Chondrocyte (in vitro differentiated cells): ENCODE measurements around the gene ASCC3. TPM values are rescaled to one million over a fixed set of nuclear protein-coding genes. Genes with fewer than 3 reads are reported as not detected.

Experiments
- DNase-seq: peaks from one replicate; pipeline ENCODE4 v3.0.0; 2021; ENCODE audit warnings: mixed read lengths, low spot score
- H3K27ac Mint-ChIP-seq: one replicate; pipeline ENCODE4 v1.8.0; 2021; ENCODE audit warnings: mild to moderate bottlenecking, moderate library complexity, mixed read lengths; ENCODE audit not compliant: unreplicated experiment
- H3K27me3 Mint-ChIP-seq: 2 replicates; pipeline ENCODE4 v1.8.0; 2021; ENCODE audit warnings: low read depth, mixed read lengths
- H3K36me3 Mint-ChIP-seq: 2 replicates; pipeline ENCODE4 v1.8.0; 2021; ENCODE audit warnings: low read depth, mixed read lengths
- H3K4me1 Mint-ChIP-seq: 2 replicates; pipeline ENCODE4 v1.8.0; 2021; ENCODE audit warnings: low read depth, mild to moderate bottlenecking, mixed read lengths
- H3K4me3 Mint-ChIP-seq: one replicate; pipeline ENCODE4 v1.8.0; 2021; ENCODE audit warnings: mild to moderate bottlenecking, moderate library complexity, mixed read lengths; ENCODE audit not compliant: unreplicated experiment
- H3K9me3 Mint-ChIP-seq: 2 replicates; pipeline ENCODE4 v1.8.0; 2021; ENCODE audit warnings: low read depth, mixed read lengths
- CTCF ChIP-seq: fragments of 200-600 bp; sonication (generic); IDR thresholded peaks from 2 replicates; pipeline ENCODE4 v1.5.0; 2021; ENCODE audit warnings: antibody characterized with exemption, mild to moderate bottlenecking, moderate library complexity
- total RNA-seq: library from RNA; stranded (reverse); gene quantifications from 3 replicates; pipeline ENCODE4 v1.2.1, GENCODE V29; 2021

The ASCC3 gene
- total RNA-seq, 1 donor from 2014 or later: 54.3 TPM

- no peak for TF ChIP-seq CTCF
- no peak overlapping the region for H3K4me3 Mint-ChIP-seq
- DNase-seq: no peak
- H3K27ac Mint-ChIP-seq: no peak overlapping the region
- H3K36me3 Mint-ChIP-seq: peaks cover 5% of the 10 kb centered on the region
- H3K4me1 Mint-ChIP-seq: peaks cover 8% of the 10 kb centered on the region
- no peaks in the 10 kb centered on the region for H3K9me3 Mint-ChIP-seq
- H3K27me3 Mint-ChIP-seq: no peaks in the 10 kb centered on the region
Observed at GRCh38 chr6:100796049-100796823, 84.9 kb downstream of the ASCC3 start.

- Mint-ChIP-seq H3K9me3 (no peaks in the 10 kb centered on the region), H3K27me3 (no peaks in the 10 kb centered on the region), H3K27ac (no peak overlapping the region), H3K4me1 (peaks cover 10% of the 10 kb centered on the region), H3K4me3 (no peak overlapping the region), H3K36me3 (peaks cover 6% of the 10 kb centered on the region)
- no peak for TF ChIP-seq CTCF
- no peak for DNase-seq
Observed at GRCh38 chr6:100790084-100790483, 91.0 kb downstream of the ASCC3 start.

- no peak overlapping the region for H3K27ac Mint-ChIP-seq
- peaks cover 4% of the 10 kb centered on the region for H3K4me1 Mint-ChIP-seq
Observed at GRCh38 chr6:100785982-100786381, 95.1 kb downstream of the ASCC3 start.

GRCh38 chr6:100780648-100781047, 100.5 kb downstream of the ASCC3 start:
- Mint-ChIP-seq H3K4me1 (peaks cover under 1% of the 10 kb centered on the region), H3K27ac (no peak overlapping the region), H3K9me3 (no peaks in the 10 kb centered on the region), H3K27me3 (no peaks in the 10 kb centered on the region), H3K36me3 (peaks cover 2% of the 10 kb centered on the region), H3K4me3 (no peak overlapping the region)
- no peak for DNase-seq
- no peak for TF ChIP-seq CTCF

More at GRCh38 chr6:100785982-100786381, 95.1 kb downstream of the ASCC3 start:
- TF ChIP-seq CTCF: no peak
- Mint-ChIP-seq H3K36me3 (peaks cover 3% of the 10 kb centered on the region), H3K27me3 (no peaks in the 10 kb centered on the region), H3K4me3 (no peak overlapping the region), H3K9me3 (no peaks in the 10 kb centered on the region)
- DNase-seq: no peak

GRCh38 chr6:100775667-100776066, 105.5 kb downstream of the ASCC3 start:
- H3K27ac Mint-ChIP-seq: no peak overlapping the region
- peak; percentile 75 for TF ChIP-seq CTCF
- H3K4me1 Mint-ChIP-seq: peaks cover 16% of the 10 kb centered on the region
- peaks cover 2% of the 10 kb centered on the region for H3K36me3 Mint-ChIP-seq
- DNase-seq: no peak
- no peak overlapping the region for H3K4me3 Mint-ChIP-seq
- H3K27me3 Mint-ChIP-seq: no peaks in the 10 kb centered on the region
- H3K9me3 Mint-ChIP-seq: no peaks in the 10 kb centered on the region
